Nephron progenitor cell (in vitro differentiated cells): ENCODE data around the gene TEKT3.

ENCODE experiments used
- DNase-seq: peaks from one replicate; pipeline ENCODE4 v3.0.0; 2021
- H3K27ac Mint-ChIP-seq: 2 replicates; pipeline ENCODE4 v1.8.0; 2021; ENCODE audit warnings: mild to moderate bottlenecking, moderate library complexity, mixed read lengths
- H3K27me3 Mint-ChIP-seq: 2 replicates; pipeline ENCODE4 v1.8.0; 2021; ENCODE audit warnings: mild to moderate bottlenecking, low read depth, mixed read lengths; ENCODE audit not compliant: poor library complexity
- H3K36me3 Mint-ChIP-seq: 2 replicates; pipeline ENCODE4 v1.8.0; 2021; ENCODE audit warnings: low read depth, mixed read lengths
- H3K4me1 Mint-ChIP-seq: 2 replicates; pipeline ENCODE4 v1.8.0; 2021; ENCODE audit warnings: mixed read lengths
- H3K4me3 Mint-ChIP-seq: 2 replicates; pipeline ENCODE4 v1.8.0; 2021; ENCODE audit warnings: mild to moderate bottlenecking, moderate library complexity, mixed read lengths
- H3K9me3 Mint-ChIP-seq: 2 replicates; pipeline ENCODE4 v1.8.0; 2021; ENCODE audit warnings: mild to moderate bottlenecking, moderate library complexity, mixed read lengths
- TF ChIP-seq, protein P1 (sequence below): fragments of 200-600 bp; sonication (generic); IDR thresholded peaks from 2 replicates; pipeline ENCODE4 v1.5.0; 2021; ENCODE audit warnings: antibody characterized with exemption

TEKT3 gene

DNA sequence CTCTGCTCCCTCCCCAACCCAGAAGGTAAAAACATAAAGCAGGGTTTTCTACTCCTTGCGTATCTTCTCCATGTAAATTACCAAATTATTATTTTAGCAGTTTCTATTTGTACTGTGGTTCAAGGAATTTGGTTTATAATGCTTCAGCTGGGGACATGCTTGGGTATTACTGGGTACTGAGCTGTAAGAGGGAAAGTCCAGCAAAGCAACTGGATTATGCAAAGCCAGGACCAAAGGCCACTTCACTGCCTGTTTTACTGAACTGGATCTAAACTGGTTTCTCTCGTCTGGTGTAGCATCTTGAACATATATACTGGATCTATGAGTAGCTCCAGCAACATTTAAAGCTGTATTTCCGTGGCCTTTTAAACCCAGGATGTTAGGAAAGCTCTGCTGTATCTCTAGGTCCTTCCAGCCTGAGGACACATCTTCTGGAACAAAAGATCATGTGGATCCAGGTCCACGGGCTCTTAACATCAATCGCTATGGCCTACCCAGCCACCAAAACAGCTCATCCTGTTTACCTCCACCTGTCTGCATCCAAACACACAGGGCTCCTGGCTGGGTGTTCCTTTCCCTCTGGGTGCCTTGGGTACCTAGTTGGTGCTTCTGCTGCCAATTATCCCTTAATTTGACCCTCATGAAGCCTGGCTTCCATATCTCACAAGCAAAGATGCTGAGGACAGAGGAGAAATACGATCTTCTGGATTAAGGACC is 83.4 kb downstream of the TEKT3 start:
- Mint-ChIP-seq H3K9me3 (no peaks in the 10 kb centered on the region), H3K36me3 (peaks cover 6% of the 10 kb centered on the region), H3K27ac (no peak overlapping the region), H3K4me3 (no peak overlapping the region), H3K27me3 (peaks cover 57% of the 10 kb centered on the region), H3K4me1 (peaks cover 34% of the 10 kb centered on the region)
- no peak for DNase-seq
- TF ChIP-seq, protein P1, sequence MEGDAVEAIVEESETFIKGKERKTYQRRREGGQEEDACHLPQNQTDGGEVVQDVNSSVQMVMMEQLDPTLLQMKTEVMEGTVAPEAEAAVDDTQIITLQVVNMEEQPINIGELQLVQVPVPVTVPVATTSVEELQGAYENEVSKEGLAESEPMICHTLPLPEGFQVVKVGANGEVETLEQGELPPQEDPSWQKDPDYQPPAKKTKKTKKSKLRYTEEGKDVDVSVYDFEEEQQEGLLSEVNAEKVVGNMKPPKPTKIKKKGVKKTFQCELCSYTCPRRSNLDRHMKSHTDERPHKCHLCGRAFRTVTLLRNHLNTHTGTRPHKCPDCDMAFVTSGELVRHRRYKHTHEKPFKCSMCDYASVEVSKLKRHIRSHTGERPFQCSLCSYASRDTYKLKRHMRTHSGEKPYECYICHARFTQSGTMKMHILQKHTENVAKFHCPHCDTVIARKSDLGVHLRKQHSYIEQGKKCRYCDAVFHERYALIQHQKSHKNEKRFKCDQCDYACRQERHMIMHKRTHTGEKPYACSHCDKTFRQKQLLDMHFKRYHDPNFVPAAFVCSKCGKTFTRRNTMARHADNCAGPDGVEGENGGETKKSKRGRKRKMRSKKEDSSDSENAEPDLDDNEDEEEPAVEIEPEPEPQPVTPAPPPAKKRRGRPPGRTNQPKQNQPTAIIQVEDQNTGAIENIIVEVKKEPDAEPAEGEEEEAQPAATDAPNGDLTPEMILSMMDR, result no peak

- TF ChIP-seq, protein P1, result peak; percentile 88
- DNase-seq, result peak; percentile 69
- peaks cover 32% of the 10 kb centered on the region for H3K4me1 Mint-ChIP-seq
- H3K27me3 Mint-ChIP-seq, result peaks cover 51% of the 10 kb centered on the region
- H3K36me3 Mint-ChIP-seq, result peaks cover 6% of the 10 kb centered on the region
- H3K4me3 Mint-ChIP-seq, result no peak overlapping the region
- H3K27ac Mint-ChIP-seq, result no peak overlapping the region
- H3K9me3 Mint-ChIP-seq, result no peaks in the 10 kb centered on the region
Measured at GRCh38 chr17:15257258-15257788, 84.1 kb downstream of the TEKT3 start.

- no peak for DNase-seq
- TF ChIP-seq, protein P1, result no peak
- no peak overlapping the region for H3K27ac Mint-ChIP-seq
- H3K4me3 Mint-ChIP-seq, result no peak overlapping the region
- peaks cover 6% of the 10 kb centered on the region for H3K36me3 Mint-ChIP-seq
- H3K27me3 Mint-ChIP-seq, result peaks cover 48% of the 10 kb centered on the region
- H3K9me3 Mint-ChIP-seq, result no peaks in the 10 kb centered on the region
- peaks cover 26% of the 10 kb centered on the region for H3K4me1 Mint-ChIP-seq
Measured at GRCh38 chr17:15256689-15257088, 84.7 kb downstream of the TEKT3 start.

GRCh38 chr17:15255713-15256454 is 85.5 kb downstream of the TEKT3 start:
- no peaks in the 10 kb centered on the region for H3K9me3 Mint-ChIP-seq
- DNase-seq, result no peak
- peaks cover 20% of the 10 kb centered on the region for H3K4me1 Mint-ChIP-seq
- no peak overlapping the region for H3K27ac Mint-ChIP-seq
- H3K4me3 Mint-ChIP-seq, result no peak overlapping the region
- H3K36me3 Mint-ChIP-seq, result peaks cover 6% of the 10 kb centered on the region
- TF ChIP-seq, protein P1, result no peak
- peaks cover 40% of the 10 kb centered on the region for H3K27me3 Mint-ChIP-seq
